Measurements from ENCODE around the gene CNTNAP2.

CNTNAP2 gene

GRCh38 chr7:147432576-147432975 lies 1316.0 kb downstream of the CNTNAP2 start:
- Histone ChIP-seq H3K4me3 (ENCODE audit: low read depth, low read length) (no peak overlapping the region), H3K9me3 (no peaks in the 10 kb centered on the region; the same call in 1 of the 2 replicates), H3K4me1 (no peaks in the 10 kb centered on the region), H3K27me3 (no peaks in the 10 kb centered on the region), H3K36me3 (no peaks in the 10 kb centered on the region)
- no peak for DNase-seq
- TF ChIP-seq CTCF (IDR thresholded peaks at IDR 0.05; ENCODE audit: low read depth, low read length): no peak

GRCh38 chr7:147436718-147437117 lies 1320.1 kb downstream of the CNTNAP2 start:
- Histone ChIP-seq H3K4me3 (ENCODE audit: low read depth, low read length) (no peak overlapping the region), H3K27me3 (no peaks in the 10 kb centered on the region), H3K9me3 (no peaks in the 10 kb centered on the region; the same call in 1 of the 2 replicates), H3K36me3 (no peaks in the 10 kb centered on the region), H3K4me1 (no peaks in the 10 kb centered on the region)
- no peak for DNase-seq
- TF ChIP-seq CTCF (IDR thresholded peaks at IDR 0.05; ENCODE audit: low read depth, low read length): no peak

- no peak for TF ChIP-seq CTCF (IDR thresholded peaks at IDR 0.05; ENCODE audit: low read depth, low read length)
- Histone ChIP-seq H3K36me3 (no peaks in the 10 kb centered on the region), H3K9me3 (no peaks in the 10 kb centered on the region), H3K4me3 (ENCODE audit: low read depth, low read length) (no peak overlapping the region), H3K4me1 (no peaks in the 10 kb centered on the region), H3K27me3 (no peaks in the 10 kb centered on the region)
- no peak for DNase-seq
These were observed 1321.6 kb downstream of the CNTNAP2 start for GRCh38 chr7:147438216-147438615.

GRCh38 chr7:147443942-147444341 lies 1327.3 kb downstream of the CNTNAP2 start:
- H3K9me3 ChIP-seq: no peaks in the 10 kb centered on the region
- no peak for DNase-seq
- no peak for TF ChIP-seq CTCF (IDR thresholded peaks at IDR 0.05; ENCODE audit: low read depth, low read length)
- no peaks in the 10 kb centered on the region for H3K27me3 ChIP-seq
- peaks cover 6% of the 10 kb centered on the region; the same call in 1 of the 2 replicates for H3K4me1 ChIP-seq
- H3K4me3 ChIP-seq (ENCODE audit: low read depth, low read length): no peak overlapping the region
- H3K36me3 ChIP-seq: no peaks in the 10 kb centered on the region

GRCh38 chr7:147452816-147453215 lies 1336.2 kb downstream of the CNTNAP2 start:
- Histone ChIP-seq H3K9me3 (no peaks in the 10 kb centered on the region), H3K4me1 (no peaks in the 10 kb centered on the region), H3K4me3 (ENCODE audit: low read depth, low read length) (no peak overlapping the region), H3K36me3 (no peaks in the 10 kb centered on the region), H3K27me3 (no peaks in the 10 kb centered on the region)
- DNase-seq: no peak
- TF ChIP-seq CTCF (IDR thresholded peaks at IDR 0.05; ENCODE audit: low read depth, low read length): no peak

- no peaks in the 10 kb centered on the region for H3K36me3 ChIP-seq
- no peaks in the 10 kb centered on the region for H3K4me1 ChIP-seq
- TF ChIP-seq CTCF (IDR thresholded peaks at IDR 0.05; ENCODE audit: low read depth, low read length): no peak
- no peak for DNase-seq
- H3K27me3 ChIP-seq: no peaks in the 10 kb centered on the region
- no peak overlapping the region for H3K4me3 ChIP-seq (ENCODE audit: low read depth, low read length)
- H3K9me3 ChIP-seq: no peaks in the 10 kb centered on the region
These were observed 1348.6 kb downstream of the CNTNAP2 start for GRCh38 chr7:147465223-147465622.
